Endothelial cell of umbilical vein (primary cell): Measurements from ENCODE around the gene KLF5. TPM values are rescaled to one million over a fixed set of nuclear protein-coding genes. Genes with fewer than 3 reads are reported as not detected.

Experiments
- BruUV-seq: library from RNA; stranded (reverse); fragments of 400-500 nt; replicated peaks from 2 replicates; lab custom pipeline; 2021; lab: Mats Ljungman, UMichigan
- CTCF ChIA-PET: fragments of 300-600, 350-600 bp; sonication (Branson Sonifier 250); formaldehyde crosslinking; loops from one replicate; lab custom pipeline; 2021; ENCODE audit warnings: antibody characterized with exemption, inconsistent platforms; lab: Charles Lee
- POLR2A ChIA-PET: fragments of 300-600, 350-600 bp; sonication (Branson Sonifier 250); formaldehyde crosslinking; loops from one replicate; lab custom pipeline; 2021; ENCODE audit warnings: antibody characterized with exemption, inconsistent platforms; lab: Charles Lee
- DNase-seq: peaks from one replicate; pipeline ENCODE4 v3.0.0-alpha.2; 2011; ENCODE audit warnings: low read depth, low spot score
- FAIRE-seq: peaks from 2 replicates; lab custom pipeline; 2011; peaks lifted over from hg19 to GRCh38; lab: Jason Lieb, UNC
- H2AFZ ChIP-seq: 2 replicates; pipeline ENCODE4 v1.6.0; 2012; ENCODE audit warnings: low read depth, low read length, control low read depth, inconsistent platforms
- H3K27ac ChIP-seq: 2 replicates; pipeline ENCODE4 v1.5.1; 2011; ENCODE audit warnings: low read depth, mild to moderate bottlenecking, control low read depth, low read length, moderate library complexity; ENCODE audit not compliant: insufficient read depth
- H3K27me3 ChIP-seq, 2 experiments: 2 replicates each; pipeline versions ENCODE4 v1.6.0 to v1.6.1; 2011; ENCODE audit warnings: low read length in 2 of 2, mixed read lengths in 1 of 2; ENCODE audit not compliant: control insufficient read depth in 2 of 2, insufficient read depth in 2 of 2
- H3K36me3 ChIP-seq, 2 experiments: 2 replicates in 1 of 2; 3 replicates in 1 of 2; pipeline ENCODE4 v1.5.1; 2011; ENCODE audit warnings: low read length in 2 of 2, mild to moderate bottlenecking in 1 of 2, moderate library complexity in 1 of 2; ENCODE audit not compliant: control insufficient read depth in 2 of 2, insufficient read depth in 2 of 2; ENCODE audit errors: extremely low read depth in 1 of 2
- H3K4me1 ChIP-seq: 3 replicates; pipeline ENCODE4 v1.5.1; 2011; ENCODE audit warnings: mild to moderate bottlenecking, low read length; ENCODE audit not compliant: control insufficient read depth, insufficient read depth; ENCODE audit errors: extremely low read depth
- H3K4me2 ChIP-seq: 2 replicates; pipeline ENCODE4 v1.6.1; 2011; ENCODE audit warnings: low read length, control low read depth, mixed read lengths; ENCODE audit not compliant: insufficient read depth
- H3K4me3 ChIP-seq, 3 experiments: fragments of 200-600 bp in 1 of 3; sonication (generic), shearing (Covaris generic) in 1 of 3; replicated peaks in 1 of 3; 2 replicates each; pipeline ENCODE4 v1.5.1; 2011 to 2016; ENCODE audit warnings: control low read depth in 3 of 3, low read length in 3 of 3, mild to moderate bottlenecking in 2 of 3, inconsistent platforms in 1 of 3, low read depth in 1 of 3, moderate library complexity in 1 of 3; ENCODE audit not compliant: insufficient read depth in 1 of 3
- H3K79me2 ChIP-seq: 2 replicates; pipeline ENCODE4 v1.6.0; 2012; ENCODE audit warnings: low read length, inconsistent platforms; ENCODE audit not compliant: control insufficient read depth, insufficient read depth
- H3K9ac ChIP-seq: replicated peaks from 2 replicates; pipeline ENCODE3; 2011; ENCODE audit warnings: low read length, control low read depth; ENCODE audit not compliant: insufficient read depth; ENCODE audit errors: extremely low read depth
- H3K9me1 ChIP-seq: replicated peaks from 3 replicates; pipeline ENCODE4 v1.6.0; 2011; ENCODE audit warnings: mild to moderate bottlenecking, low read length; ENCODE audit not compliant: control insufficient read depth, insufficient read depth; ENCODE audit errors: extremely low read depth
- H3K9me3 ChIP-seq: replicated peaks from 2 replicates; pipeline ENCODE4 v1.5.1; 2012; ENCODE audit warnings: low read length, inconsistent platforms; ENCODE audit not compliant: control insufficient read depth, insufficient read depth
- H4K20me1 ChIP-seq: replicated peaks from 2 replicates; pipeline ENCODE3; 2011; ENCODE audit warnings: mild to moderate bottlenecking, low read length; ENCODE audit not compliant: control insufficient read depth, insufficient read depth; ENCODE audit errors: extremely low read depth
- EZH2 ChIP-seq: IDR thresholded peaks from 2 replicates; pipeline ENCODE4 v1.6.1; 2012; ENCODE audit warnings: borderline replicate concordance, low read depth, mild to moderate bottlenecking, moderate library complexity, low read length, inconsistent platforms; ENCODE audit not compliant: severe bottlenecking
- FOS ChIP-seq: IDR thresholded peaks from 2 replicates; pipeline ENCODE4 v1.6.1; 2011; ENCODE audit warnings: mild to moderate bottlenecking, low read length, moderate library complexity, borderline replicate concordance; ENCODE audit not compliant: insufficient read depth
- GATA2 ChIP-seq: IDR thresholded peaks from 2 replicates; pipeline ENCODE4 v1.7.0; 2011; ENCODE audit warnings: low read depth, mild to moderate bottlenecking, moderate library complexity, mixed read lengths, low read length; ENCODE audit not compliant: insufficient read length, insufficient read depth
- JUN ChIP-seq: IDR thresholded peaks from 2 replicates; pipeline ENCODE4 v1.6.1; 2011; ENCODE audit warnings: borderline replicate concordance, low read depth; ENCODE audit not compliant: insufficient read length, insufficient read depth
- MAX ChIP-seq: IDR thresholded peaks from 2 replicates; pipeline ENCODE4 v1.6.1; 2011; ENCODE audit not compliant: insufficient read depth, insufficient read length
- MYC ChIP-seq: IDR thresholded peaks from one replicate; pipeline ENCODE4 v1.6.1; 2011; ENCODE audit warnings: mild to moderate bottlenecking, low read depth, low read length
- POLR2A ChIP-seq: IDR thresholded peaks from 2 replicates; pipeline ENCODE4 v1.6.1; 2012; ENCODE audit warnings: low read depth, mild to moderate bottlenecking, control low read depth, low read length
- POLR2AphosphoS5 ChIP-seq: IDR thresholded peaks from 2 replicates; pipeline ENCODE4 v1.6.1; 2012; ENCODE audit warnings: low read depth, mild to moderate bottlenecking, control low read depth, low read length, moderate library complexity; ENCODE audit not compliant: insufficient read depth
- dilution Hi-C: fragments of 300-500 bp; cut with MboI; formaldehyde crosslinking; loops from one replicate; pipeline ENCODE4 v1.15.0; 2019; ENCODE audit warnings: low sequenced_read_pairs; ENCODE audit not compliant: extremely low pct_ligation_motif_present
- intact Hi-C: fragments of 100-400 bp; cut with micrococcal nuclease; formaldehyde crosslinking; loops from one replicate; pipeline ENCODE4 v1.10.0; 2022
- polyA plus RNA-seq, 4 experiments: library from polyadenylated mRNA; depleted of rRNA in 3 of 4; stranded (reverse) in 3 of 4; unstranded in 1 of 4; fragments of >200 nt; gene quantifications; 2 replicates each; pipeline versions ENCODE4 v1.2.1 to v1.2.3, GENCODE V29; 2011 to 2012; ENCODE audit warnings: missing spikeins in 1 of 4
- total RNA-seq: library from RNA; stranded (reverse); gene quantifications from 2 replicates; pipeline ENCODE4 v1.2.3, GENCODE V29; 2021
- TF ChIP-seq, protein P1 (sequence below), 2 donors: IDR thresholded peaks; 1 replicate in 1 of 2; 2 replicates in 1 of 2; pipeline ENCODE4 v1.5.1; 2011; ENCODE audit warnings: low read length in 2 of 2, mild to moderate bottlenecking in 2 of 2, moderate library complexity in 2 of 2, control low read depth in 1 of 2, inconsistent platforms in 1 of 2, low read depth in 1 of 2; ENCODE audit not compliant: insufficient read depth in 1 of 2; ENCODE audit errors: extremely low read depth in 1 of 2

The KLF5 gene
- total and polyA plus RNA-seq, 2 donors (not counting 3 experiments of a cell fraction or from before 2014, with no cell fraction given), result 1.7 to 4.0 TPM

DNA sequence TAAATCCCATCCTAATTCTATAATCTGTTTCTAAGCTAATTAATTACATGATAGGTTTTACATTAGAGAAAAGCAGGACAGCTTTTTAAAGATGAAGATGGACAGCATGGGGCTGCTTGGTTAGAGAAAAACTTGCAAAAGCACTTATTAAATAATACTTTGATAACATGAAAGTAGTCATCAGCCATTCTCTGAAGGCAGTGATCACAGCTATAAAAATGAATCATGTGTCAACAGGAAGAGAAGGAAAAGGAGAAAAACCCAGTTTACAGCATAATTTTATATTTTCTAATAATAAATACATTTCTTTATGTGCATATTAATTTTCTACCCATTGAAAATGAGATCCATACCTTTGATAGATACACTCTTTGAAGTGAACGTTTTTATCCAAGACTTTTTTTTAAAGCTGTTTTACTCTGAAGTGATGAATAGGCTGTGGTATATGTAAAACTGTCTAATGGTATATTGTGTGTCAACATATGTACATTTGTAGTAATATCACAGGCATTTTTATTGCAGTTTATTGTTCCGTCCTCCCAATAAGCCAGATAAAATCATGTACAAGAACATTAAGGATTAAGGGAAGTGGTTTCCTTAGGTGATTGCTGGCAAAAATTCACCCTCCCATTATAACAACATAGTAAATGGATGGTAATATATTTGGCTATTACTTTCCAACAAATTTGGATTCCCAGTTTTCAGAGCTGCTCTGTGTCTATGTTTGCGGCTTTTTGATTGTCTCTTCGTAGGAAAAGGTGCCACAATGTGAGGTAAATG, 1.3 kb upstream of the KLF5 start:
- no peak for FAIRE-seq
- DNase-seq, result no peak
- H3K9me3 ChIP-seq, result no peaks in the 10 kb centered on the region
- dilution Hi-C loops, result no loop called here
- no peak overlapping the region for H2AFZ ChIP-seq
- intact Hi-C loops, result loop anchor here (1.0 to 5.0 kb wide), 4 partner anchors 33 to 619 kb away; partner anchors contain the start of gene DIS3
- H3K27me3 ChIP-seq, result no peaks in the 10 kb centered on the region
- no peaks in the 10 kb centered on the region for H3K36me3 ChIP-seq
- ChIA-PET POLR2A (no interaction called here), CTCF (interaction anchor here (1.2 to 1.4 kb wide), 2 partner anchors 22 to 80 kb away, joined by 3 read pairs; no protein-coding TSS in a partner anchor)
- BruUV-seq, result no TSS peak
- no peaks in the 10 kb centered on the region for H4K20me1 ChIP-seq
- no peak overlapping the region for H3K4me3 ChIP-seq
- no peak overlapping the region for H3K27ac ChIP-seq
- no peak overlapping the region for H3K9ac ChIP-seq
- H3K4me1 ChIP-seq, result peaks cover 37% of the 10 kb centered on the region
- H3K4me2 ChIP-seq, result no peak overlapping the region
- no peaks in the 10 kb centered on the region for H3K9me1 ChIP-seq
- TF ChIP-seq MYC (no peak), MAX (no peak), POLR2AphosphoS5 (no peak), POLR2A (no peak), EZH2 (no peak), GATA2 (no peak), JUN (no peak), FOS (no peak)
- TF ChIP-seq, protein P1, sequence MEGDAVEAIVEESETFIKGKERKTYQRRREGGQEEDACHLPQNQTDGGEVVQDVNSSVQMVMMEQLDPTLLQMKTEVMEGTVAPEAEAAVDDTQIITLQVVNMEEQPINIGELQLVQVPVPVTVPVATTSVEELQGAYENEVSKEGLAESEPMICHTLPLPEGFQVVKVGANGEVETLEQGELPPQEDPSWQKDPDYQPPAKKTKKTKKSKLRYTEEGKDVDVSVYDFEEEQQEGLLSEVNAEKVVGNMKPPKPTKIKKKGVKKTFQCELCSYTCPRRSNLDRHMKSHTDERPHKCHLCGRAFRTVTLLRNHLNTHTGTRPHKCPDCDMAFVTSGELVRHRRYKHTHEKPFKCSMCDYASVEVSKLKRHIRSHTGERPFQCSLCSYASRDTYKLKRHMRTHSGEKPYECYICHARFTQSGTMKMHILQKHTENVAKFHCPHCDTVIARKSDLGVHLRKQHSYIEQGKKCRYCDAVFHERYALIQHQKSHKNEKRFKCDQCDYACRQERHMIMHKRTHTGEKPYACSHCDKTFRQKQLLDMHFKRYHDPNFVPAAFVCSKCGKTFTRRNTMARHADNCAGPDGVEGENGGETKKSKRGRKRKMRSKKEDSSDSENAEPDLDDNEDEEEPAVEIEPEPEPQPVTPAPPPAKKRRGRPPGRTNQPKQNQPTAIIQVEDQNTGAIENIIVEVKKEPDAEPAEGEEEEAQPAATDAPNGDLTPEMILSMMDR (IDR thresholded peaks at IDR 0.05; ENCODE audit: extremely low read depth in 1 of 2, insufficient read depth in 1 of 2, low read depth in 1 of 2, low read length in 2 of 2), result no peak
- H3K79me2 ChIP-seq, result no peaks in the 10 kb centered on the region
